ENCODE results near the gene CNIH3.

DNA sequence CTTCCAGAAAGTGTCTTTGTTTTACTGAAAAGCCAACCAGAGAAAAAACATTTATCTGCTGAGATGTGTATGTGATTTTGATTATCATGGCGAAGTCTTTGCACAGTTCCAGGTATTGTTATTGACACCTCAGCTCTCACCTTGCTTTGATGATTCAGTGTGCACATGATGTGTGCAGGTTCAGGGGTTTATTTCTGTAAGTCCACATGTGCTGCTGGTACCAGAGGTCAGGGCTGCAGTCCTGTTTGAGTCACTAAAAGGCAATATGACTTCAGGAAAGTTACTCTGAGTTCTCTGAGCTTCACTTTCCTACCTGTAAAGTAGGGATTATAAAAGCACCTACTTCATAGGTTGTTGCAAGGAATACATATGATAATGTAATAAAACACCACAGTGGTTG lies 97.1 kb downstream of the CNIH3 start:
- TF ChIP-seq CTCF (IDR thresholded peaks at IDR 0.05) = no peak
- TF ChIP-seq EP300 (IDR thresholded peaks at IDR 0.05; ENCODE audit: low read depth) = no peak
- TF ChIP-seq POLR2A (IDR thresholded peaks at IDR 0.05) = no peak
- TF ChIP-seq POLR2AphosphoS5 (IDR thresholded peaks at IDR 0.05) = no peak
